ENCODE measurements around the gene MED12L.

MED12L gene

GRCh38 chr3:151224268-151224866, 138.9 kb downstream of the MED12L start (continued):
- no peak for TF ChIP-seq SNAI2 (CRISPR knock-in tag; IDR thresholded peaks at IDR 0.05)
- TF ChIP-seq PATZ1 (CRISPR knock-in tag; IDR thresholded peaks at IDR 0.05; ENCODE audit: borderline replicate concordance) = no peak

GRCh38 chr3:151225040-151225975, 139.8 kb downstream of the MED12L start:
- no peak for TF ChIP-seq ESRRG (CRISPR knock-in tag; IDR thresholded peaks at IDR 0.05)
- no peak for TF ChIP-seq RARB (CRISPR knock-in tag; IDR thresholded peaks at IDR 0.05)
- no peak for ATAC-seq

GRCh38 chr3:151226088-151226563, 140.7 kb downstream of the MED12L start:
- no peak; the same call in 2 of the 3 replicates for ATAC-seq

GRCh38 chr3:151226825-151227224, 141.4 kb downstream of the MED12L start:
- TF ChIP-seq SNAI2 (CRISPR knock-in tag; IDR thresholded peaks at IDR 0.05) (no peak), TSHZ2 (CRISPR knock-in tag; IDR thresholded peaks at IDR 0.05) (no peak)
- ATAC-seq = no peak

More at GRCh38 chr3:151226088-151226563, 140.7 kb downstream of the MED12L start:
- TF ChIP-seq PATZ1 (CRISPR knock-in tag; IDR thresholded peaks at IDR 0.05; ENCODE audit: borderline replicate concordance) = no peak
- TF ChIP-seq CSRNP3 (CRISPR knock-in tag; IDR thresholded peaks at IDR 0.05) = no peak
- peak; percentile 52; the same call in 1 of the 2 replicates for TF ChIP-seq ISL1 (CRISPR knock-in tag; IDR thresholded peaks at IDR 0.05)
- no peak for TF ChIP-seq ZNF70 (CRISPR knock-in tag; IDR thresholded peaks at IDR 0.05)
- TF ChIP-seq ZNF8 (CRISPR knock-in tag; IDR thresholded peaks at IDR 0.05) = no peak
- TF ChIP-seq TCF4 (CRISPR knock-in tag; IDR thresholded peaks at IDR 0.05; ENCODE audit: borderline replicate concordance) = no peak

- peak; percentile 28 for ATAC-seq
- TF ChIP-seq ARNTL (CRISPR knock-in tag; IDR thresholded peaks at IDR 0.05; ENCODE audit: borderline replicate concordance, low read depth) = no peak
- TF ChIP-seq TCF4 (CRISPR knock-in tag; IDR thresholded peaks at IDR 0.05; ENCODE audit: borderline replicate concordance) = no peak
- TF ChIP-seq ISL1 (CRISPR knock-in tag; IDR thresholded peaks at IDR 0.05) = no peak
- no peak for TF ChIP-seq TSHZ2 (CRISPR knock-in tag; IDR thresholded peaks at IDR 0.05)
- no peak for TF ChIP-seq BACH2 (CRISPR knock-in tag; IDR thresholded peaks at IDR 0.05; ENCODE audit: borderline replicate concordance)
- no peak for TF ChIP-seq ZFP30 (CRISPR knock-in tag; IDR thresholded peaks at IDR 0.05)
- TF ChIP-seq OSR1 (CRISPR knock-in tag; IDR thresholded peaks at IDR 0.05) = no peak
- TF ChIP-seq ZFP3 (CRISPR knock-in tag; IDR thresholded peaks at IDR 0.05) = no peak
Observed at GRCh38 chr3:151227266-151227806, 141.9 kb downstream of the MED12L start.
